ENCODE measurements around the gene ATRNL1. TPM values are rescaled to one million over a fixed set of nuclear protein-coding genes. Genes with fewer than 3 reads are reported as not detected.

Gene ATRNL1
- total RNA-seq, 1 donor from 2014 or later: 24.2 TPM

DNA sequence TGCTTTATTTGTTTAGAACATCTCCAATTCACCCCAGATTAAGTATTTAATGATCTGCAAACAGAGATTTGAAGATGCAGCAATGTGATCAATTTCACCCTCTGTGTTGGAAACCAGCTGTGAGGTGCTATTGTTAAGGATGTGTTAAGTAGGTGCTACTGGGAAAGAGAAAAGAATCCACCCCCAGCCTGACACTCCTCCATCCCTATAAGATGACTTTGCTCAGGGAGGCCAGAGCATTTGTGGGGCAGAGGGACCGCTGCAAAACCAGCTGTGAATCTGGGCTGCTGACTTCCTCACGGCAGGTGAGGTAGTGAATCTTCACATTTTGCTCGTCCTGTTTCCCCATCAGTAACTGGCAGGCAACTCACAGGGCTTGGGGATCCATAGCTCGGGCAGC, 882.3 kb downstream of the ATRNL1 start:
- Mint-ChIP-seq H3K9me3 (ENCODE audit: low read depth) (no peaks in the 10 kb centered on the region), H3K36me3 (ENCODE audit: insufficient read depth) (no peaks in the 10 kb centered on the region), H3K27me3 (peaks cover 42% of the 10 kb centered on the region), H3K4me3 (ENCODE audit: low read depth) (no peak overlapping the region), H3K27ac (no peak overlapping the region), H3K4me1 (ENCODE audit: low read depth) (peaks cover 9% of the 10 kb centered on the region)
- no peak for DNase-seq (ENCODE audit: low spot score, unreplicated experiment)
- TF ChIP-seq, protein P1, sequence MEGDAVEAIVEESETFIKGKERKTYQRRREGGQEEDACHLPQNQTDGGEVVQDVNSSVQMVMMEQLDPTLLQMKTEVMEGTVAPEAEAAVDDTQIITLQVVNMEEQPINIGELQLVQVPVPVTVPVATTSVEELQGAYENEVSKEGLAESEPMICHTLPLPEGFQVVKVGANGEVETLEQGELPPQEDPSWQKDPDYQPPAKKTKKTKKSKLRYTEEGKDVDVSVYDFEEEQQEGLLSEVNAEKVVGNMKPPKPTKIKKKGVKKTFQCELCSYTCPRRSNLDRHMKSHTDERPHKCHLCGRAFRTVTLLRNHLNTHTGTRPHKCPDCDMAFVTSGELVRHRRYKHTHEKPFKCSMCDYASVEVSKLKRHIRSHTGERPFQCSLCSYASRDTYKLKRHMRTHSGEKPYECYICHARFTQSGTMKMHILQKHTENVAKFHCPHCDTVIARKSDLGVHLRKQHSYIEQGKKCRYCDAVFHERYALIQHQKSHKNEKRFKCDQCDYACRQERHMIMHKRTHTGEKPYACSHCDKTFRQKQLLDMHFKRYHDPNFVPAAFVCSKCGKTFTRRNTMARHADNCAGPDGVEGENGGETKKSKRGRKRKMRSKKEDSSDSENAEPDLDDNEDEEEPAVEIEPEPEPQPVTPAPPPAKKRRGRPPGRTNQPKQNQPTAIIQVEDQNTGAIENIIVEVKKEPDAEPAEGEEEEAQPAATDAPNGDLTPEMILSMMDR (IDR thresholded peaks at IDR 0.05; ENCODE audit: unreplicated experiment): no peak

DNA sequence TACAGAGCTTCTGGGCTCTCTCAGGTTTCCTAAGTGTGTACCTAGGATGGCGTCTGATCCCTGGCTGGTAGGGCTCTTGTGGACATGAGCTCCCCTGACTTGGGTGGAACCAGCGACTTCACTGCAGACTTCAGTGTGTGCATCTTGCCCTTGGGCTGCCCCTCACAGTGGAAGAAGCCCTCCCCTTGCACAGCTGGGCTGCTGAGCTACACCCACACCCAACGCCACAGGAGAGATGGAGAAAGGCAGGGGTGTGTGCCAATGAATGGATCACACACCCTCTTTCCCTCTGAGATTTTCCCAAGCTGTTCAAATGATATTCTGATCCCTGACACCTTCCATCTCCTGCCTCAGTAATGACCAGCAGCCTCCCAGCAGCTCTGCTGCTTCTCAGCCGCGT, 883.2 kb downstream of the ATRNL1 start:
- Mint-ChIP-seq H3K27ac (no peak overlapping the region), H3K4me3 (ENCODE audit: low read depth) (no peak overlapping the region), H3K4me1 (ENCODE audit: low read depth) (peaks cover 12% of the 10 kb centered on the region), H3K36me3 (ENCODE audit: insufficient read depth) (no peaks in the 10 kb centered on the region), H3K9me3 (ENCODE audit: low read depth) (no peaks in the 10 kb centered on the region), H3K27me3 (peaks cover 42% of the 10 kb centered on the region)
- DNase-seq (ENCODE audit: low spot score, unreplicated experiment): no peak
- TF ChIP-seq, protein P1 (IDR thresholded peaks at IDR 0.05; ENCODE audit: unreplicated experiment): no peak

DNA sequence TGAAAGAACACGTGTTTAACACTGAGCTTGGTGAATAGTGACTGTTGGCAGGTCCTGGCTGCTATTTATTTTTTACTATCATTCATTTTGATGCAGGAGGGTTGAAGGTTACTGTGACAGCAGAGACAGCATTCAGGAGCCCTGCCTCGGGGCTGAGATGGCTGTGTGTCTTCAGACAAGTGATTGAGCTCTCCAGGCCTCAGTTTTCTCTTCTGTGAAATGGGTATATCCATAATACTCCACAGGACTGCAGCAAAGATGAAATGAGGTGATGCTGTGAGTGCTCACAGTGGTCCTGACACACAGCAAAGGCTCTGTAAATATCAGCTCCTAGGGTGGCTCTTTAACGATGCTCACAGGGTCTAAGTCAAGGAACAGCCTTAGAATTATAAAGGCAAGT, 884.7 kb downstream of the ATRNL1 start:
- Mint-ChIP-seq H3K4me3 (ENCODE audit: low read depth) (no peak overlapping the region), H3K27ac (no peak overlapping the region), H3K27me3 (peaks cover 40% of the 10 kb centered on the region), H3K4me1 (ENCODE audit: low read depth) (peaks cover 12% of the 10 kb centered on the region), H3K36me3 (ENCODE audit: insufficient read depth) (no peaks in the 10 kb centered on the region), H3K9me3 (ENCODE audit: low read depth) (no peaks in the 10 kb centered on the region)
- DNase-seq (ENCODE audit: low spot score, unreplicated experiment): no peak
- TF ChIP-seq, protein P1 (IDR thresholded peaks at IDR 0.05; ENCODE audit: unreplicated experiment): no peak

DNA sequence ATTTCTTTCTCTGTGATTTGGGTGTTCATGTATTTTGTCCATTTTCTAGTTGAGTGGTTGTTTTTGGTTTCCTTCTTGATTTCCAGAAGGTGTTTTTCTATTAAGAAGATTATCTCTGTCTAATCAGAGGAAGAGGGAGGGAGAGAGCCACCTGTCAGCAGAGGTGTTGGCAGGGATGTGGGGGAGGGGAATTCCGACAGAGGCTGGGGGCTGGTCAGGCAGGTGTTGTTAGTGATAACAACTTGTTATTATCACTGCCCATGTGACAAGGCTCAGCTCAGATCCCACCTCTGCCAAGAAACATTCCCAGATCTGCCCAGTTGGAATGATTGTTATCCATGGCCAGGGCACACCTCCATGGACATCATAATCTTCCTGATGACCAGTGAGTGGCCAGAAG, 886.4 kb downstream of the ATRNL1 start:
- H3K9me3 Mint-ChIP-seq (ENCODE audit: low read depth): no peaks in the 10 kb centered on the region
- TF ChIP-seq, protein P1 (IDR thresholded peaks at IDR 0.05; ENCODE audit: unreplicated experiment): no peak
- H3K36me3 Mint-ChIP-seq (ENCODE audit: insufficient read depth): no peaks in the 10 kb centered on the region
- peak overlapping the region; percentile 39 for H3K27ac Mint-ChIP-seq
- DNase-seq (ENCODE audit: low spot score, unreplicated experiment): no peak
- H3K4me3 Mint-ChIP-seq (ENCODE audit: low read depth): no peak overlapping the region
- H3K4me1 Mint-ChIP-seq (ENCODE audit: low read depth): peaks cover 12% of the 10 kb centered on the region
- H3K27me3 Mint-ChIP-seq: peaks cover 38% of the 10 kb centered on the region

DNA sequence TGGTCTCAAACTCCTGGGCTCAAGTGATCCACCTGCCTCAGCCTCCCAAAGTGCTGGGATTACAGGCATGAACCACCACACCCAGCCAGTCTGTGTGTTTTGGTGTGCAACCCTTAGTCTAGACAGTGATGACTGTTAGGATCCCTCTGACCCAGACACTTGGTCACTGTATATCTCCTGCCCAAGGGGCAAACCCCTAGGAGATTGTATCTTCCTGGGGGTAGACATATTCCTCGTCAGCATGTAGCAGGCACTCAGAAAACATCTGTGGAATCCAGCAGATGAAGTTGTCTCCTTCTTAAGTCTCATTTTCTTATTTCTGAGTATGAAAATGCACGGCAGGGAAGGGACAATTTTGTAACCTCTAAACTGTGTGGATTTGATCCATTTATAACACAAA, 887.3 kb downstream of the ATRNL1 start:
- Mint-ChIP-seq H3K36me3 (ENCODE audit: insufficient read depth) (no peaks in the 10 kb centered on the region), H3K27me3 (peaks cover 36% of the 10 kb centered on the region), H3K27ac (no peak overlapping the region), H3K4me1 (ENCODE audit: low read depth) (peaks cover 9% of the 10 kb centered on the region), H3K9me3 (ENCODE audit: low read depth) (no peaks in the 10 kb centered on the region), H3K4me3 (ENCODE audit: low read depth) (no peak overlapping the region)
- TF ChIP-seq, protein P1 (IDR thresholded peaks at IDR 0.05; ENCODE audit: unreplicated experiment): no peak
- DNase-seq (ENCODE audit: low spot score, unreplicated experiment): no peak
